Mucosa of descending colon (tissue), 3 donors: ENCODE results near the gene NHLH1. TPM values are rescaled to one million over a fixed set of nuclear protein-coding genes. Genes with fewer than 3 reads are reported as not detected.

Source experiments
- ATAC-seq: fragments of 200-7000 bp; cut with Tn5 transposase; one replicate; pipeline ENCODE4 v1.9.1; 2020; ENCODE audit warnings: mild to moderate bottlenecking, moderate library complexity
- DNase-seq, 3 donors: peaks; one replicate each; pipeline ENCODE4 v3.0.0-alpha.2; 2020
- H3K36me3 ChIP-seq: fragments of 200-600 bp; one replicate; pipeline ENCODE4 v1.8.0; 2021; ENCODE audit warnings: low read depth, mild to moderate bottlenecking
- H3K4me1 ChIP-seq: fragments of 200-600 bp; one replicate; pipeline ENCODE4 v1.8.0; 2021; ENCODE audit warnings: low read depth, mild to moderate bottlenecking
- H3K4me3 ChIP-seq: fragments of 200-600 bp; one replicate; pipeline ENCODE4 v1.8.0; 2021; ENCODE audit warnings: mild to moderate bottlenecking
- H3K9me3 ChIP-seq: fragments of 200-600 bp; one replicate; pipeline ENCODE4 v1.8.0; 2021; ENCODE audit warnings: mild to moderate bottlenecking
- intact Hi-C, 2 donors: fragments of 100-400 bp; cut with DNase I in 1 of 2; cut with micrococcal nuclease in 1 of 2; formaldehyde crosslinking; loops; one replicate each; pipeline versions ENCODE4 v1.11.0 to v1.11.1; 2022; cut with DNase I, micrococcal nuclease
- total RNA-seq, 3 donors: library from RNA; stranded (reverse); fragmentation: NEBNext Ultra II Directional in 2 of 3; extraction: Animal tissue kit (Norgen Biotek cat#: 25700) in 2 of 3; gene quantifications; one replicate each; pipeline versions ENCODE4 v1.2.1 to v1.2.4, GENCODE V29; 2021 to 2023
- TF ChIP-seq, protein P1 (sequence below): fragments of 200-600 bp; IDR thresholded peaks from one replicate; pipeline ENCODE4 v1.8.0; 2022; ENCODE audit warnings: antibody characterized with exemption, mild to moderate bottlenecking
- donor health status: DM: no; HTN: no; CAD: no; lungs with moderate emphysema.
- donor health status: DM: no; HTN: no; CAD: no.
- donor health status: DM: no; HTN: yes; CAD: no.

Gene NHLH1
- total RNA-seq, 3 donors from 2014 or later: 0.14 to 0.16 (median 0.14) TPM

DNA sequence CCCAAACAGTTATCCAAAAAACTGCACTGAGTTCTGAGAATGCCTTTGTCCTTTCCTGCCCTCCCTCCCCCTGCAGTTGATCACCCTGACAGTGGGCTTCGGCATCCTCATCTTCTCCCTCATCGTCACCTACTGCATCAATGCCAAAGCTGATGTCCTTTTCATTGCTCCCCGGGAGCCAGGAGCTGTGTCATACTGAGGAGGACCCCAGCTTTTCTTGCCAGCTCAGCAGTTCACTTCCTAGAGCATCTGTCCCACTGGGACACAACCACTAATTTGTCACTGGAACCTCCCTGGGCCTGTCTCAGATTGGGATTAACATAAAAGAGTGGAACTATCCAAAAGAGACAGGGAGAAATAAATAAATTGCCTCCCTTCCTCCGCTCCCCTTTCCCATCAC is 8.8 kb upstream of the NHLH1 start:
- TF ChIP-seq, protein P1, sequence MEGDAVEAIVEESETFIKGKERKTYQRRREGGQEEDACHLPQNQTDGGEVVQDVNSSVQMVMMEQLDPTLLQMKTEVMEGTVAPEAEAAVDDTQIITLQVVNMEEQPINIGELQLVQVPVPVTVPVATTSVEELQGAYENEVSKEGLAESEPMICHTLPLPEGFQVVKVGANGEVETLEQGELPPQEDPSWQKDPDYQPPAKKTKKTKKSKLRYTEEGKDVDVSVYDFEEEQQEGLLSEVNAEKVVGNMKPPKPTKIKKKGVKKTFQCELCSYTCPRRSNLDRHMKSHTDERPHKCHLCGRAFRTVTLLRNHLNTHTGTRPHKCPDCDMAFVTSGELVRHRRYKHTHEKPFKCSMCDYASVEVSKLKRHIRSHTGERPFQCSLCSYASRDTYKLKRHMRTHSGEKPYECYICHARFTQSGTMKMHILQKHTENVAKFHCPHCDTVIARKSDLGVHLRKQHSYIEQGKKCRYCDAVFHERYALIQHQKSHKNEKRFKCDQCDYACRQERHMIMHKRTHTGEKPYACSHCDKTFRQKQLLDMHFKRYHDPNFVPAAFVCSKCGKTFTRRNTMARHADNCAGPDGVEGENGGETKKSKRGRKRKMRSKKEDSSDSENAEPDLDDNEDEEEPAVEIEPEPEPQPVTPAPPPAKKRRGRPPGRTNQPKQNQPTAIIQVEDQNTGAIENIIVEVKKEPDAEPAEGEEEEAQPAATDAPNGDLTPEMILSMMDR: no peak
- intact Hi-C loops: no loop called here
- Histone ChIP-seq H3K36me3 (peaks cover 11% of the 10 kb centered on the region), H3K9me3 (no peaks in the 10 kb centered on the region), H3K4me1 (no peaks in the 10 kb centered on the region), H3K4me3 (no peak overlapping the region)
- no peak for DNase-seq
- no peak for ATAC-seq

DNA sequence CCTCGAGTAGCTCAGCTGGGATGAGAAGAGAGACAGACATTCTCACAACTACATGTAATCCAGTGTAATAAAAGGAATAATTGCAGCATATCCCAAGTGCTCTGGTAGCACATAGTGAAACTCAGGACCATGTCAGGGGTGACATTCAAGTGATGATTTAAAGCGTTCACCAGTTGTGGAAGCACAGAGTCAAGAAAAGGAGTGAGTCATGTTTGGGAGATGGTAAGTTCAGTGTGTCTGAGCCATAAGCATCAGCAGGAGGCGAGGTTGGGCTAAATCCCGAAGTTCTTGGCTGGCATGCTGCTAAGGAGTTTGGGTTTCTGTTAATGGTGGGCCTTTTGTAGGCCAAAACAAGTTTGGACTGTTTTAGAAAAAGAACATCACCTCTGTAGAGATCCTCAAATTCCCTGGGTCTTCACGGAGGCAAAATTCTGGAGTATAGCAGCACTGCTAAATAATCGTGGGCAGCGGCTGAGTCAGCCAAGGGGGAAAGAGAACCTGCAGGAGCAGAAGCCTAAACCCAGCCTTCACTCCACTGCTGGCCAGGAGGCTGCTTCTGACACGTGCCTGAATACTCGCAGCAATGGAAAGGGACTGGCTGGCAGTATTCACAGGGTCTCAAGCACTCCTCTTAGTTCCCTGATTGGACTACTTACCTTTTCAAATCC is 7.2 kb upstream of the NHLH1 start:
- Histone ChIP-seq H3K4me1 (no peaks in the 10 kb centered on the region), H3K4me3 (no peak overlapping the region), H3K36me3 (peaks cover 8% of the 10 kb centered on the region), H3K9me3 (no peaks in the 10 kb centered on the region)
- DNase-seq (no peak), ATAC-seq (no peak)
- TF ChIP-seq, protein P1: no peak
- intact Hi-C loops: no loop called here

DNA sequence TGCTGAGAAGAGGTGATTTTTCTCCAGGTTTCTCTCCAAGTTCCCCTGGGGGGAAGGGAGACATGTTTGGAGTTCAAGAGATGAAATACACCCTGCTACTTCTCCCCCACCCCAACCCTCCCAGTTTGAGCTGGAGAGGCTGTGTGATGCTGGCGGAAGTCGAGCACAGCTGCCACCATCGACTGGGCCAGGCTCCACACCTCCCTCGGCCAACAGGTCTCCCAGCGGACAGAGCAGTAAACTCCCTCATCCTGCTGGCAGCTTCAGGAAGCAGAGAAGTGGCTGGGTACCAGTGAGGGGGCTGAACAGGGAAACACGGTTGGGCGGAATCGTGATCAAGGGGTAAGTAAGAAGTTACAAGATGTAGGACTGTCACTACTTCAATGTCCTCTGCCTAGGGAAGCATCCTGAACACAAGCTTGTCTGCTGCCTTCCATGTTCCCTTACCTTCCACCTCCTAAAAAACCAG is 6.6 kb upstream of the NHLH1 start:
- Histone ChIP-seq H3K36me3 (peaks cover 8% of the 10 kb centered on the region), H3K4me3 (no peak overlapping the region), H3K4me1 (no peaks in the 10 kb centered on the region), H3K9me3 (no peaks in the 10 kb centered on the region)
- TF ChIP-seq, protein P1: no peak
- DNase-seq (no peak), ATAC-seq (no peak)
- intact Hi-C loops: no loop called here

DNA sequence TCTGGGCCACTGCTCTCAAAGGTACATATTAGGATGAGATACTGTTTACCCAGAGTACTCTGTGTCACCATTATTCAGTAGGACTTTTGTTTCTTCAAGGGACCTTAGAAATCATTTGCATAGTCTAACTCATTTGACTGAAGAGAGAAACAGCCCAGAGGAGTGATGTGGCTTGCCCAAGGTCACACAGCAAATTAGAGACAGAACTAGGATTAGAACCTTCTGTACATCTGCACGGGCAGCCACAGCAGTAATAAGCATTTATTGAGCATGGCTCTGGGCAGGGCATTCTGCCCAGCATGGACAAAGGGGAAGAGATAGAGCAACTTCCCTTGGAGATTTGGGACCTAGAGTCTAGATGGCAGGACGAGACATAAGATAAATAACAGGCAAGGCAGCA is 5.7 kb upstream of the NHLH1 start:
- ATAC-seq: no peak
- H3K4me3 ChIP-seq: no peak overlapping the region
- TF ChIP-seq, protein P1: no peak
- no peaks in the 10 kb centered on the region for H3K4me1 ChIP-seq
- H3K36me3 ChIP-seq: peaks cover 6% of the 10 kb centered on the region
- intact Hi-C loops: no loop called here
- no peaks in the 10 kb centered on the region for H3K9me3 ChIP-seq
- DNase-seq: no peak

DNA sequence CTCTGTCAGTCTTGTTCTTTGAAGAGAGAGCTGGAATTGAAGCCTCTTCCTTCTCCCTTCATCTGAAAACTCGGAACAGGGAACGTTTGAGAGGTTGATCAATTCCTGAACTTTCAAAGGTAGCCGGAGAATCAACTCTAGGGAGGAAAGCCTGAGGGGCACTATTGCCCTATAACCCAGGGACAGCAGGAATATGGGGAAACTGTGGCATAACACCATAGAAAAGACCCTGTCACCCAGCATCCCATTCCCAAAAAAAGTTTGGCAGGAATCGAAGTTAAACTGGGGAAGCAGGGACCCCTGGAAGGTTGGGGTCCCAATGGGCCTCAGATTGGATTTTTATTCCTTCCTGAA is 5.1 kb upstream of the NHLH1 start:
- Histone ChIP-seq H3K9me3 (no peaks in the 10 kb centered on the region), H3K4me1 (no peaks in the 10 kb centered on the region), H3K4me3 (no peak overlapping the region), H3K36me3 (peaks cover 2% of the 10 kb centered on the region)
- DNase-seq (no peak), ATAC-seq (no peak)
- TF ChIP-seq, protein P1: no peak
- intact Hi-C loops: no loop called here
